C4-2B (cell line): ENCODE data around the gene PIGR.

Experiments
- H3K27ac ChIP-seq: fragments of 450-650 bp; 2 replicates; pipeline ENCODE4 v1.5.1; 2017
- CTCF ChIP-seq: fragments of 450-650 bp; conservative IDR thresholded peaks from 2 replicates; pipeline ENCODE4 v1.5.1; 2017; ENCODE audit warnings: mild to moderate bottlenecking
- ZFX ChIP-seq: fragments of 450-650 bp; IDR thresholded peaks from 2 replicates; pipeline ENCODE4 v1.6.1; 2017

Gene PIGR

GRCh38 chr1:206960676-206961386 is 14.6 kb upstream of the PIGR start:
- TF ChIP-seq ZFX (no peak), CTCF (no peak)
- H3K27ac ChIP-seq: no peak overlapping the region

- no peak for TF ChIP-seq ZFX
- TF ChIP-seq CTCF: no peak
- H3K27ac ChIP-seq: no peak overlapping the region
These were observed 11.9 kb upstream of the PIGR start for GRCh38 chr1:206958144-206958543.

GRCh38 chr1:206957639-206958038 is 11.4 kb upstream of the PIGR start:
- TF ChIP-seq ZFX (no peak), CTCF (no peak)
- H3K27ac ChIP-seq: no peak overlapping the region

GRCh38 chr1:206955476-206956451 is 9.5 kb upstream of the PIGR start:
- peak overlapping the region; percentile 2; the same call in 1 of the 2 replicates for H3K27ac ChIP-seq
- no peak for TF ChIP-seq CTCF

- TF ChIP-seq CTCF: no peak
- no peak for TF ChIP-seq ZFX
- peak overlapping the region; percentile 84 for H3K27ac ChIP-seq
These were observed 8.4 kb upstream of the PIGR start for GRCh38 chr1:206954459-206955342.

GRCh38 chr1:206953626-206954025 is 7.4 kb upstream of the PIGR start:
- H3K27ac ChIP-seq: peak overlapping the region; percentile 84
- TF ChIP-seq ZFX (no peak), CTCF (no peak)
